A549 (cell line): ENCODE measurements around the gene IMMT. TPM values are rescaled to one million over a fixed set of nuclear protein-coding genes. Genes with fewer than 3 reads are reported as not detected.
"Not testable (repeated sequence)": the region's sequence is repeated elsewhere in the genome, so short reads cannot be mapped to it uniquely, and the experiment has no call there.

Experiments used
- ATAC-seq, 2 experiments: fragments of 200-7000 bp in 1 of 2; fragments of >200 bp in 1 of 2; cut with Nextera tagmentation in 1 of 2; cut with Tn5 transposase in 1 of 2; 3 replicates each; pipeline versions ENCODE4 v1.8.0 to v1.9.1; 2018 to 2020; ENCODE audit warnings: mild to moderate bottlenecking in 1 of 2, moderate library complexity in 1 of 2
- CTCF ChIA-PET: fragments of 300-600 bp; sonication (Branson Sonifier 250); formaldehyde crosslinking; extraction: SDS; loops from one replicate; lab custom pipeline; 2021; ENCODE audit warnings: antibody characterized with exemption, inconsistent platforms; lab: Yijun Ruan, JAX
- POLR2A ChIA-PET: fragments of 350-600 bp; formaldehyde crosslinking; extraction: SDS; loops from one replicate; lab custom pipeline; 2021; ENCODE audit warnings: antibody characterized with exemption, inconsistent platforms; lab: Yijun Ruan, JAX
- DNase-seq, 2 experiments: peaks; one replicate each; pipeline versions ENCODE4 v3.0.0 to v3.0.0-alpha.2; 2011 to 2016; ENCODE audit warnings: low read depth in 1 of 2, low spot score in 1 of 2
- FAIRE-seq: peaks from 2 replicates; lab custom pipeline; 2011; peaks lifted over from hg19 to GRCh38; lab: Jason Lieb, UNC
- H3K27ac ChIP-seq, 2 experiments: fragments of >200 bp; sonication (Bioruptor Twin); formaldehyde crosslinking; 3 replicates each; pipeline ENCODE4 v1.5.1; 2016 to 2017
- H3K4me1 ChIP-seq: fragments of >200 bp; sonication (Bioruptor Twin); formaldehyde crosslinking; 3 replicates; pipeline ENCODE4 v1.6.1; 2016
- H3K4me2 ChIP-seq: fragments of >200 bp; sonication (Bioruptor Twin); formaldehyde crosslinking; 3 replicates; pipeline ENCODE4 v1.6.1; 2016
- H3K4me3 ChIP-seq: fragments of >200 bp; sonication (Bioruptor Twin); formaldehyde crosslinking; 3 replicates; pipeline ENCODE4 v1.5.1; 2016
- H3K9me3 ChIP-seq: fragments of >200 bp; sonication (Bioruptor Twin); formaldehyde crosslinking; 3 replicates; pipeline ENCODE4 v1.6.1; 2016
- BCL3 ChIP-seq: fragments of >200 bp; sonication (Bioruptor Twin); formaldehyde crosslinking; IDR thresholded peaks from 3 replicates; pipeline ENCODE4 v1.6.1; 2016
- CEBPB ChIP-seq, 2 experiments: fragments of >200 bp in 1 of 2; sonication (Bioruptor Twin) in 1 of 2; formaldehyde crosslinking in 1 of 2; IDR thresholded peaks; 2 replicates each; pipeline ENCODE4 v1.6.1; 2012 to 2016
- EHF ChIP-seq: fragments of 250-450 bp; sonication (Bioruptor Pico); IDR thresholded peaks from 2 replicates; pipeline ENCODE4 v1.5.0; 2020; ENCODE audit warnings: mild to moderate bottlenecking
- FOSB ChIP-seq: fragments of 250-450 bp; sonication (Bioruptor Pico); IDR thresholded peaks from 2 replicates; pipeline ENCODE4 v1.5.0; 2020; ENCODE audit warnings: mild to moderate bottlenecking, moderate library complexity
- FOSL2 ChIP-seq, 2 experiments: fragments of 450-650 bp in 1 of 2; fragments of >200 bp in 1 of 2; sonication (Bioruptor Twin) in 1 of 2; formaldehyde crosslinking; IDR thresholded peaks; 2 replicates each; pipeline versions ENCODE4 v1.5.0 to v1.6.1; 2016 to 2020; ENCODE audit warnings: mild to moderate bottlenecking in 1 of 2, moderate library complexity in 1 of 2
- FOXS1 ChIP-seq: fragments of 250-450 bp; sonication (Bioruptor Pico); IDR thresholded peaks from 2 replicates; pipeline ENCODE4 v1.5.0; 2020; ENCODE audit warnings: mild to moderate bottlenecking, moderate library complexity
- GATA3 ChIP-seq: IDR thresholded peaks from 2 replicates; pipeline ENCODE4 v1.6.1; 2012; ENCODE audit warnings: borderline replicate concordance
- MAFK ChIP-seq: fragments of 450-650 bp; IDR thresholded peaks from 2 replicates; pipeline ENCODE4 v1.6.1; 2014; ENCODE audit not compliant: partially characterized antibody
- MYC ChIP-seq: IDR thresholded peaks from 2 replicates; pipeline ENCODE4 v1.6.1; 2012; ENCODE audit warnings: mild to moderate bottlenecking, inconsistent platforms, low read length, improper control_type of control experiment, borderline replicate concordance
- NR3C1 ChIP-seq: fragments of >200 bp; sonication (Bioruptor Twin); formaldehyde crosslinking; IDR thresholded peaks from 3 replicates; pipeline ENCODE4 v1.6.1; 2017
- POLR2A ChIP-seq: IDR thresholded peaks from 2 replicates; pipeline ENCODE4 v1.6.1; 2012; ENCODE audit warnings: mild to moderate bottlenecking, low read length
- RAD21 ChIP-seq, 2 experiments: fragments of >200 bp in 1 of 2; sonication (Bioruptor Twin) in 1 of 2; formaldehyde crosslinking in 1 of 2; IDR thresholded peaks in 1 of 2; conservative IDR thresholded peaks in 1 of 2; 2 replicates in 1 of 2; 3 replicates in 1 of 2; pipeline ENCODE4 v1.6.1; 2012 to 2018; ENCODE audit warnings: inconsistent platforms in 1 of 2
- RARB ChIP-seq: fragments of 250-450 bp; sonication (Bioruptor Pico); IDR thresholded peaks from 2 replicates; pipeline ENCODE4 v1.8.0; 2021; ENCODE audit warnings: mild to moderate bottlenecking, moderate library complexity
- RFX5 ChIP-seq: fragments of 450-650 bp; IDR thresholded peaks from 2 replicates; pipeline ENCODE4 v1.7.1; 2014; ENCODE audit warnings: antibody characterized with exemption, mild to moderate bottlenecking, moderate library complexity
- RNF2 ChIP-seq: fragments of 200-600 bp; sonication (generic); IDR thresholded peaks from 2 replicates; pipeline ENCODE4 v1.6.1; 2016; ENCODE audit warnings: low read depth, mild to moderate bottlenecking, antibody characterized with exemption, moderate library complexity, borderline replicate concordance
- TP53 ChIP-seq: fragments of 250-450 bp; sonication (Bioruptor Pico); IDR thresholded peaks from 2 replicates; pipeline ENCODE4 v1.5.0; 2021; ENCODE audit warnings: mild to moderate bottlenecking, moderate library complexity
- ZFP36 ChIP-seq: fragments of 450-650 bp; IDR thresholded peaks from 2 replicates; pipeline ENCODE4 v1.6.1; 2014; ENCODE audit warnings: borderline replicate concordance; ENCODE audit not compliant: partially characterized antibody
- ZNF302 ChIP-seq: fragments of 250-450 bp; sonication (Bioruptor Pico); IDR thresholded peaks from 2 replicates; pipeline ENCODE4 v1.9.0; 2021; ENCODE audit warnings: inconsistent platforms, mild to moderate bottlenecking, moderate library complexity
- WGBS: methylation state at CpG from one replicate; pipeline ENCODE4 v1.1.6; 2017; ENCODE audit errors: missing lambda C conversion rate; 5-methylcytosine and 5-hydroxymethylcytosine counted together
- polyA plus RNA-seq, 4 experiments: library from polyadenylated mRNA; depleted of rRNA in 3 of 4; stranded (reverse); fragments of >200 nt; fragmentation: RNase III in 1 of 4; extraction: RNeasy Plus Mini Kit Qiagen cat#74134 plus additional on column Dnase treatment in 1 of 4; gene quantifications; 2 replicates in 3 of 4; 3 replicates in 1 of 4; pipeline ENCODE4 v1.2.3, GENCODE V29; 2011 to 2017
- TF ChIP-seq, protein P1 (sequence below): fragments of >200 bp; sonication (Bioruptor Twin); formaldehyde crosslinking; IDR thresholded peaks from 2 replicates; pipeline ENCODE4 v1.6.1; 2016
- TF ChIP-seq, protein P2 (sequence below): fragments of >200 bp; sonication (Bioruptor Twin); formaldehyde crosslinking; IDR thresholded peaks from 3 replicates; pipeline ENCODE4 v1.5.1; 2016
- TF ChIP-seq, protein P3 (sequence below): fragments of 150-350 bp; IDR thresholded peaks from 2 replicates; pipeline ENCODE4 v1.6.1; 2014; ENCODE audit warnings: low read depth, mild to moderate bottlenecking, low read length

Gene IMMT
- polyA plus RNA-seq, 2 of the 4 experiments (the other 2 are of a cell fraction): 101 to 126 TPM

DNA sequence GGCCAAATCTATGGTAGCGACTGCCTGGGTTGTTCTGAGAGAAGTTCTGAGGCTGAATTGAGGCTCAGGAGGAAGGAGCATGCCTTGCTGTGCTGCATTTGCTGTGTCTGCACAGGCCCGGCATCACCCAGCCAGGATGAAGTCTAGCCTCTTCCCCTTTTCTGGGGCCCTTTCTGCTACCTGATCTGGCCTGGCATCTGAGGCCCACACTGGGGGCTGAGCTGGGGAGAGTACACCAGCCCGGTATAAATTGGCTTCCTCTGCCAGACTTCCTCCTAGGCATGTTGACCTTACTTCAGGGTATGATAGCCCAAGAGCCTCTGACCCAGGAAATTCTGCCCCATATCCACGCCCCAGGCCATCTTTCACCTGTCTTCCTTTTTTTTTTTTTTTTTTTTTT, 34.0 kb upstream of the IMMT start:
- no peak for TF ChIP-seq MYC
- TF ChIP-seq FOXS1 (CRISPR knock-in tag): no peak
- no peak for TF ChIP-seq FOSL2 (IDR thresholded peaks at IDR 0.05)
- TF ChIP-seq FOSL2 (CRISPR knock-in tag; IDR thresholded peaks at IDR 0.05): no peak
- TF ChIP-seq ZFP36: no peak
- 82% methylated on average over 4 of the region's 4 CpGs for WGBS
- Histone ChIP-seq H3K4me2 (no peak overlapping the region), H3K4me3 (no peak overlapping the region), H3K9me3 (no peaks in the 10 kb centered on the region), H3K27ac (no peak overlapping the region), H3K4me1 (no peaks in the 10 kb centered on the region)
- POLR2A ChIA-PET: no interaction called here
- ATAC-seq (no peak), FAIRE-seq (no peak), DNase-seq (no peak)
- CTCF ChIA-PET: interaction anchor here (2.9 kb wide), 1 partner anchor 8 kb away, joined by 14 read pairs; no protein-coding TSS in a partner anchor

- DNase-seq, H3K27ac ChIP-seq, H3K4me1 ChIP-seq, FAIRE-seq, H3K4me2 ChIP-seq, H3K4me3 ChIP-seq, ATAC-seq, POLR2A ChIA-PET, H3K9me3 ChIP-seq: not testable (repeated sequence)
- WGBS: 78% methylated on average over 8 of the region's 8 CpGs
- CTCF ChIA-PET: interaction anchor here (2.9 kb wide), 1 partner anchor 8 kb away, joined by 14 read pairs; no protein-coding TSS in a partner anchor
Measured at GRCh38 chr2:86228574-86228973, 33.3 kb upstream of the IMMT start.

DNA sequence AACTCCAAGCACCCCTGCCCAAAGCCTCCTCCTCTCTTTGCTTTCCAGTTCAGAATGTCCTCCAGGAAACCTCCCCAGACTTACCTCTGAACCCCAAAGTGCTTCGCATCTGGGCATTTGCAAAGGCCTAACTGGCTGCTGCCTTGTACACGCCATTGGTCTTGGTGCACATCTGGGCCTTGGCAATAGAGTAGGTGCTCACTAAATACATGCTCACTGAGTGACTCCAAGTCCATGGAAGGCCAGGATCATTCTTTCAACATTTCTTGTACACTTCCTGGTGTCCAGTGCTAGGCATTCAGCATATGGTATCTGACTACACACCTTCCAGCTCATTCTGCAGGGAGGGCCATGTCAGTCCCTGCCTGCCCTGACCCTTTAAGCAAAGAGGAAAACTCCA, 32.4 kb upstream of the IMMT start:
- CTCF ChIA-PET: no interaction called here
- no peaks in the 10 kb centered on the region for H3K4me1 ChIP-seq
- FAIRE-seq: no peak
- no peak for DNase-seq
- no peak for TF ChIP-seq RFX5
- TF ChIP-seq GATA3: no peak
- TF ChIP-seq ZFP36: no peak
- TF ChIP-seq FOXS1 (CRISPR knock-in tag): no peak
- no peak for TF ChIP-seq MAFK
- no peak for TF ChIP-seq RARB
- TF ChIP-seq, protein P1, sequence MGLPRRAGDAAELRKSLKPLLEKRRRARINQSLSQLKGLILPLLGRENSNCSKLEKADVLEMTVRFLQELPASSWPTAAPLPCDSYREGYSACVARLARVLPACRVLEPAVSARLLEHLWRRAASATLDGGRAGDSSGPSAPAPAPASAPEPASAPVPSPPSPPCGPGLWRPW: no peak
- no peak for TF ChIP-seq RAD21 (conservative IDR thresholded peaks at IDR 0.05 in 1 of 2, IDR thresholded peaks at IDR 0.05 in 1 of 2)
- TF ChIP-seq CEBPB (IDR thresholded peaks at IDR 0.05): no peak
- TF ChIP-seq, protein P2, sequence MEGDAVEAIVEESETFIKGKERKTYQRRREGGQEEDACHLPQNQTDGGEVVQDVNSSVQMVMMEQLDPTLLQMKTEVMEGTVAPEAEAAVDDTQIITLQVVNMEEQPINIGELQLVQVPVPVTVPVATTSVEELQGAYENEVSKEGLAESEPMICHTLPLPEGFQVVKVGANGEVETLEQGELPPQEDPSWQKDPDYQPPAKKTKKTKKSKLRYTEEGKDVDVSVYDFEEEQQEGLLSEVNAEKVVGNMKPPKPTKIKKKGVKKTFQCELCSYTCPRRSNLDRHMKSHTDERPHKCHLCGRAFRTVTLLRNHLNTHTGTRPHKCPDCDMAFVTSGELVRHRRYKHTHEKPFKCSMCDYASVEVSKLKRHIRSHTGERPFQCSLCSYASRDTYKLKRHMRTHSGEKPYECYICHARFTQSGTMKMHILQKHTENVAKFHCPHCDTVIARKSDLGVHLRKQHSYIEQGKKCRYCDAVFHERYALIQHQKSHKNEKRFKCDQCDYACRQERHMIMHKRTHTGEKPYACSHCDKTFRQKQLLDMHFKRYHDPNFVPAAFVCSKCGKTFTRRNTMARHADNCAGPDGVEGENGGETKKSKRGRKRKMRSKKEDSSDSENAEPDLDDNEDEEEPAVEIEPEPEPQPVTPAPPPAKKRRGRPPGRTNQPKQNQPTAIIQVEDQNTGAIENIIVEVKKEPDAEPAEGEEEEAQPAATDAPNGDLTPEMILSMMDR: no peak
- no peak for TF ChIP-seq EHF (CRISPR knock-in tag)
- TF ChIP-seq ZNF302 (CRISPR knock-in tag): no peak
- TF ChIP-seq, all 56 proteins: peak for 0
- H3K4me2 ChIP-seq: no peak overlapping the region
- no peaks in the 10 kb centered on the region for H3K9me3 ChIP-seq
- POLR2A ChIA-PET: no interaction called here
- 72% methylated on average over 2 of the region's 2 CpGs for WGBS
- no peak overlapping the region for H3K27ac ChIP-seq
- H3K4me3 ChIP-seq: no peak overlapping the region
- no peak for ATAC-seq

DNA sequence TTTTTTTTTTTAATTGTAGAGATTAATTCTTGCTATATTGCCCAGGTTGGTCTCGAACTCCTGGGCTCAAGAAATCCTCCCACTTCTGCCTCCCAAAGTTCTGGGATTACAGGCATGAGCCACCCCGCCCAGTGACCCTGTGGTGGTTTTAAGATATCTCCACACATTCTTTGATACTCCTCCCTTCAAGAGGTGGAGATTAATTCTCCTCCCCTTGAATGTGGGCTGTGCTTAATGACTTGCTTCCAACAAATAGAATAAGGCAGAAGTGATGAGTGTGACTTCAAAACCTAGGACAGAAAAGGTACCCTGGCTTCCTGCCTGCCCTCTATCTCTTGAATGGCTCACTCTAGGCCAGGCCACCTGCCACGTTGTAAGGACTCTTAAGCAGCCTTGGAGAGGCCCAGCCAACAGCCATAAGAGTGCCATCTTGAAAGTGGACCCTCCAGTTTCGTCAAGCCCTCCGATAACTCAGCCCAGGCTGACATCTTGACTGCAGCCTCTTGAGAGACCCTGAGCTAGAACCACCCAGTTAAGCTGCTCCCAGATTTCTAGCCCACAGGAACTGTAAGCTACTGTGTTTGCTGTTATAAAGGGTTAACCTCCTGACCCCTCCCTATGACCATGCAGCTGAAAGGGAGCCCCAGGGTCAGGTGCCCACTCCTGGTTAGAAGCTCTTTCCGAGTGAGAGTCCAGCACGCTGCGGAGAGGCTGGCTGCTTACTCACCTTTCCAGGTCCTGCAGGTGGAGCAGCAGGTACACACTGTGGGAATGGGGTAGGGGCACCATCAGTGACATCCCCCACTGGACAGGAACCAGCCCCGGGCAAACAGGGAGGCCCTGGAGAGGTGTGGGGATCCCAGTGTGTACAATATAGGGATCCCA, 31.6 kb upstream of the IMMT start:
- no peak overlapping the region for H3K4me2 ChIP-seq
- no peak for ATAC-seq
- DNase-seq: no peak
- ChIA-PET CTCF (no interaction called here), POLR2A (no interaction called here)
- TF ChIP-seq NR3C1 (no peak), FOSB (CRISPR knock-in tag) (no peak), FOXS1 (CRISPR knock-in tag) (no peak), RNF2 (no peak), POLR2A (no peak), BCL3 (no peak), TP53 (CRISPR knock-in tag) (no peak)
- TF ChIP-seq, protein P3, sequence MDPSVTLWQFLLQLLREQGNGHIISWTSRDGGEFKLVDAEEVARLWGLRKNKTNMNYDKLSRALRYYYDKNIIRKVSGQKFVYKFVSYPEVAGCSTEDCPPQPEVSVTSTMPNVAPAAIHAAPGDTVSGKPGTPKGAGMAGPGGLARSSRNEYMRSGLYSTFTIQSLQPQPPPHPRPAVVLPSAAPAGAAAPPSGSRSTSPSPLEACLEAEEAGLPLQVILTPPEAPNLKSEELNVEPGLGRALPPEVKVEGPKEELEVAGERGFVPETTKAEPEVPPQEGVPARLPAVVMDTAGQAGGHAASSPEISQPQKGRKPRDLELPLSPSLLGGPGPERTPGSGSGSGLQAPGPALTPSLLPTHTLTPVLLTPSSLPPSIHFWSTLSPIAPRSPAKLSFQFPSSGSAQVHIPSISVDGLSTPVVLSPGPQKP: no peak
- FAIRE-seq: no peak
- H3K27ac ChIP-seq: no peak overlapping the region
- H3K4me3 ChIP-seq: no peak overlapping the region
- H3K9me3 ChIP-seq: no peaks in the 10 kb centered on the region
- H3K4me1 ChIP-seq: no peaks in the 10 kb centered on the region
- 56% methylated on average over 9 of the region's 9 CpGs for WGBS
